Psoas muscle (tissue), 8 donors: ENCODE measurements around the gene FBF1. TPM values are rescaled to one million over a fixed set of nuclear protein-coding genes. Genes with fewer than 3 reads are reported as not detected.
A peak's percentile ranks its signal among the peaks of the same experiment; 100 is the strongest.

ENCODE experiments used
- ATAC-seq, 4 donors: fragments of 200-7000 bp; cut with Tn5 transposase; one replicate each; pipeline ENCODE4 v1.9.1; 2020; ENCODE audit warnings: moderate library complexity in 3 of 4, mild to moderate bottlenecking in 2 of 4
- DNase-seq, 2 donors: peaks; one replicate each; pipeline ENCODE4 v3.0.0-alpha.2; 2020
- H3K27ac ChIP-seq: fragments of 200-600 bp; one replicate; pipeline ENCODE4 v1.8.0; 2022
- H3K27me3 ChIP-seq, 3 donors: fragments of 200-600 bp in 1 of 3; one replicate each; pipeline versions ENCODE4 v1.6.1 to v1.8.0; 2013 to 2022; ENCODE audit warnings: low read length in 2 of 3, mild to moderate bottlenecking in 2 of 3, moderate library complexity in 1 of 3; ENCODE audit not compliant: insufficient read depth in 3 of 3
- H3K36me3 ChIP-seq, 2 donors: fragments of 200-600 bp in 1 of 2; one replicate each; pipeline versions ENCODE4 v1.6.1 to v1.8.0; 2013 to 2022; ENCODE audit warnings: low read depth in 1 of 2, mild to moderate bottlenecking in 1 of 2, moderate library complexity in 1 of 2; ENCODE audit not compliant: insufficient read depth in 1 of 2
- H3K4me1 ChIP-seq: fragments of 200-600 bp; one replicate; pipeline ENCODE4 v1.8.0; 2022
- H3K4me3 ChIP-seq: fragments of 200-600 bp; one replicate; pipeline ENCODE4 v1.8.0; 2022; ENCODE audit warnings: mild to moderate bottlenecking
- H3K9me3 ChIP-seq: fragments of 200-600 bp; one replicate; pipeline ENCODE4 v1.8.0; 2022
- CTCF ChIP-seq: fragments of 200-600 bp; IDR thresholded peaks from one replicate; pipeline ENCODE4 v1.8.0; 2022; ENCODE audit warnings: antibody characterized with exemption
- WGBS, 3 donors: extraction: QIAGEN DNeasy Blood & Tissue Kit; methylation state at CpG; one replicate each; pipeline versions ENCODE4 v1.1.6 to v1.1.7; 2013; 5-methylcytosine and 5-hydroxymethylcytosine counted together
- intact Hi-C, 2 donors: fragments of 100-400 bp; cut with DNase I; formaldehyde crosslinking; loops; one replicate each; pipeline versions ENCODE4 v1.11.0 to v1.14.2; 2022
- polyA plus RNA-seq, 3 donors: library from polyadenylated mRNA; stranded (reverse); fragments of 200-250 nt; gene quantifications; one replicate each; pipeline ENCODE4 v1.2.3, GENCODE V29; 2013
- total RNA-seq, 4 donors: library from RNA; stranded (reverse); fragmentation: NEBNext Ultra II Directional in 2 of 4; extraction: Animal tissue kit (Norgen Biotek cat#: 25700) in 2 of 4; gene quantifications; one replicate each; pipeline versions ENCODE4 v1.2.1 to v1.2.4, GENCODE V29; 2021 to 2023
- donor health status: healthy with polysubstance abuse.
- donor health status: DM: no; HTN: no; CAD: no; lungs with moderate emphysema.
- donor health status: Bipolar disorder and iron deficiency.
- donor health status: healthy.
- donor health status: DM: yes; HTN: yes; CAD: no.
- donor health status: DM: no; HTN: no; CAD: no.
- donor health status: DM: no; HTN: no; CAD: no.
- donor health status: DM: yes; HTN: yes; CAD: no.

FBF1 gene
- total and polyA plus RNA-seq, 7 donors = 1.8 to 10.4 (median 3.7) TPM

- intact Hi-C loops = no loop called here
- DNase-seq (no peak), ATAC-seq (no peak)
- H3K9me3 ChIP-seq = no peaks in the 10 kb centered on the region
- TF ChIP-seq CTCF = no peak
- H3K27ac ChIP-seq = no peak overlapping the region
- peaks cover 0 to 4% of the 10 kb centered on the region in 2 donors for H3K36me3 ChIP-seq
- H3K4me1 ChIP-seq = no peaks in the 10 kb centered on the region
- no peaks in the 10 kb centered on the region for H3K27me3 ChIP-seq
- 92 to 96% (median 93%) methylated on average over 5 of the region's 5 CpGs for WGBS, 3 donors
- H3K4me3 ChIP-seq = no peak overlapping the region
Measured at GRCh38 chr17:75932852-75933251, 8.0 kb downstream of the FBF1 start.

GRCh38 chr17:75931062-75931461 lies 9.8 kb downstream of the FBF1 start:
- H3K9me3 ChIP-seq = no peaks in the 10 kb centered on the region
- no peak for ATAC-seq
- intact Hi-C loops = no loop called here
- H3K36me3 ChIP-seq = peaks cover 0 to 12% of the 10 kb centered on the region in 2 donors
- no peaks in the 10 kb centered on the region for H3K27me3 ChIP-seq
- WGBS, 3 donors = 89 to 92% (median 91%) methylated on average over 4 of the region's 4 CpGs
- no peaks in the 10 kb centered on the region for H3K4me1 ChIP-seq
- H3K4me3 ChIP-seq = no peak overlapping the region
- DNase-seq = no peak
- TF ChIP-seq CTCF = no peak
- H3K27ac ChIP-seq = no peak overlapping the region

GRCh38 chr17:75927286-75927922 lies 13.4 kb downstream of the FBF1 start:
- 72 to 79% (median 76%) methylated on average over 6 of the region's 6 CpGs for WGBS, 3 donors
- peak in 3 of 4 donors; percentile 28 to 40 (median 35) for ATAC-seq
- Histone ChIP-seq H3K27ac (no peak overlapping the region), H3K36me3 (peaks cover 0 to 18% of the 10 kb centered on the region in 2 donors), H3K4me1 (no peaks in the 10 kb centered on the region), H3K27me3 (no peaks in the 10 kb centered on the region), H3K9me3 (no peaks in the 10 kb centered on the region), H3K4me3 (no peak overlapping the region)
- peak; percentile 18 for TF ChIP-seq CTCF
- no peak for DNase-seq
- intact Hi-C loops = no loop called here

GRCh38 chr17:75926456-75926855 lies 14.4 kb downstream of the FBF1 start:
- peaks cover 0 to 15% of the 10 kb centered on the region in 2 donors for H3K36me3 ChIP-seq
- no peak for ATAC-seq

More at GRCh38 chr17:75926456-75926855, 14.4 kb downstream of the FBF1 start:
- Histone ChIP-seq H3K27ac (no peak overlapping the region), H3K4me1 (no peaks in the 10 kb centered on the region), H3K9me3 (no peaks in the 10 kb centered on the region), H3K4me3 (no peak overlapping the region), H3K27me3 (no peaks in the 10 kb centered on the region)
- DNase-seq = no peak
- intact Hi-C loops = no loop called here
- TF ChIP-seq CTCF = no peak
- 92 to 95% (median 92%) methylated on average over 4 of the region's 4 CpGs for WGBS, 3 donors
